Activated B cell treated with CpG ODN at 0.5 μM for 24 hours (primary cell): ENCODE results near the gene CXCL17. TPM values are rescaled to one million over a fixed set of nuclear protein-coding genes. Genes with fewer than 3 reads are reported as not detected.

ENCODE experiments used
- ATAC-seq: fragments of 200-7000 bp; cut with Tn5 transposase; one replicate; pipeline ENCODE4 v1.10.0; 2021; ENCODE audit warnings: low read depth, mild to moderate bottlenecking, moderate library complexity
- CTCF ChIA-PET: fragments of 350-600 bp; sonication (Branson Sonifier 250); formaldehyde crosslinking; loops from one replicate; lab custom pipeline; 2021; ENCODE audit warnings: antibody characterized with exemption; lab: Charles Lee
- POLR2A ChIA-PET: fragments of 350-600 bp; sonication (Branson Sonifier 250); formaldehyde crosslinking; loops from one replicate; lab custom pipeline; 2021; ENCODE audit warnings: antibody characterized with exemption; lab: Charles Lee
- DNase-seq: peaks from one replicate; pipeline ENCODE4 v3.0.0; 2022
- H3K27ac Mint-ChIP-seq: one replicate; pipeline ENCODE4 v1.8.0; 2020; ENCODE audit warnings: mixed read lengths
- H3K27me3 Mint-ChIP-seq: one replicate; pipeline ENCODE4 v1.8.0; 2021; ENCODE audit warnings: mixed read lengths
- H3K36me3 Mint-ChIP-seq: one replicate; pipeline ENCODE4 v1.8.0; 2021; ENCODE audit warnings: low read depth, mixed read lengths
- H3K4me1 Mint-ChIP-seq: one replicate; pipeline ENCODE4 v1.8.0; 2021; ENCODE audit warnings: mixed read lengths
- H3K4me3 Mint-ChIP-seq: one replicate; pipeline ENCODE4 v1.8.0; 2020; ENCODE audit warnings: mild to moderate bottlenecking, mixed read lengths
- H3K9me3 Mint-ChIP-seq: one replicate; pipeline ENCODE4 v1.8.0; 2020; ENCODE audit warnings: mixed read lengths
- intact Hi-C: fragments of 100-400 bp; cut with micrococcal nuclease; formaldehyde crosslinking; loops from one replicate; pipeline ENCODE4 v1.15.1; 2024
- total RNA-seq: library from RNA; stranded (reverse); gene quantifications from 2 replicates; pipeline ENCODE4 v1.2.3, GENCODE V29; 2022
- TF ChIP-seq, protein P1 (sequence below): fragments of 200-600 bp; IDR thresholded peaks from one replicate; pipeline ENCODE4 v1.8.0; 2022; ENCODE audit warnings: antibody characterized with exemption, mild to moderate bottlenecking

Gene CXCL17
- total RNA-seq, 1 donor from 2014 or later, result not detected

DNA sequence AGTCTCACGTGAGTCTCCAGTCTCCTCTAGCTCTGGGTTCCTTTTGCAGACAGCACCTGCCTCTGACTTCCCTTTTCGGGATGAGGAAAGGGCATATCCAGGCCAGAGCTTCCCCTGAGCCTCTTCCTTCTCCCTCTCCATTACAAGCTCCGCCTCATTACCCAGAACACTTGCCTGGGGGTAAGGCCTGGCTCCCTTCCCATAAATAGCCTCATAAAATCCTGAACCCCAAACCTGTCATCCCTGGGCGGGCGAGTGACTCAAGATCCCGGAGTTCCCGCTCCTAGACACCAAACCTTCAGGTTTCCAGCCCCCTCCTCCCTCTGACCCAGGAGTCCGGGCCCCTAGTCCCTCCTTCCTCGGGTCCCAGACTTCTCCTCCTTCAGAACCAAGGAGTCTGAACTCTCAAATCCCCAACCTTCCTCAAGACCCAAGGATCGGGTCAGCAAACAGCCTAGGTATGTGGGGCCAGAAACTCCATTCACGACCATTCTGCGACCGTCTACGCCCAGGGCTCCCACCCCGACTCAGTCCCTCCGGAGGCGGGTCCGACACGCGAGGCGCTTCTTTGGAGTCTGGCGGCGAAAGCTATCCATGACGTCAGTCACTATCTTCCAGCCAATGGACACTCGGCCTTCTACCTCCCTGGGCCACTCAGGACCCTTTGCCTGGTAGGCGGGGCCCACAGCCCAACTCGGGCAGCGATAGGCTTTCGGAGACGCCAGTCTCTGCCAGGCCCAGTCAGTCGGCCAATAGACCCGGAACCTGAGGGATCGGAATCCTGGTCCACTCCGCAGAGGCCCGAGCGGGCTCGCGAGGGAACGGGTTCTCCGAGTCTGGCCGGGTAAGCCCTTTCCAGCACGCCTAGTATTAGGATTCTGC lies 46.1 kb downstream of the CXCL17 start:
- no peaks in the 10 kb centered on the region for H3K9me3 Mint-ChIP-seq
- no peaks in the 10 kb centered on the region for H3K36me3 Mint-ChIP-seq
- TF ChIP-seq, protein P1, sequence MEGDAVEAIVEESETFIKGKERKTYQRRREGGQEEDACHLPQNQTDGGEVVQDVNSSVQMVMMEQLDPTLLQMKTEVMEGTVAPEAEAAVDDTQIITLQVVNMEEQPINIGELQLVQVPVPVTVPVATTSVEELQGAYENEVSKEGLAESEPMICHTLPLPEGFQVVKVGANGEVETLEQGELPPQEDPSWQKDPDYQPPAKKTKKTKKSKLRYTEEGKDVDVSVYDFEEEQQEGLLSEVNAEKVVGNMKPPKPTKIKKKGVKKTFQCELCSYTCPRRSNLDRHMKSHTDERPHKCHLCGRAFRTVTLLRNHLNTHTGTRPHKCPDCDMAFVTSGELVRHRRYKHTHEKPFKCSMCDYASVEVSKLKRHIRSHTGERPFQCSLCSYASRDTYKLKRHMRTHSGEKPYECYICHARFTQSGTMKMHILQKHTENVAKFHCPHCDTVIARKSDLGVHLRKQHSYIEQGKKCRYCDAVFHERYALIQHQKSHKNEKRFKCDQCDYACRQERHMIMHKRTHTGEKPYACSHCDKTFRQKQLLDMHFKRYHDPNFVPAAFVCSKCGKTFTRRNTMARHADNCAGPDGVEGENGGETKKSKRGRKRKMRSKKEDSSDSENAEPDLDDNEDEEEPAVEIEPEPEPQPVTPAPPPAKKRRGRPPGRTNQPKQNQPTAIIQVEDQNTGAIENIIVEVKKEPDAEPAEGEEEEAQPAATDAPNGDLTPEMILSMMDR, result no peak
- peak; percentile 96 for DNase-seq
- H3K4me3 Mint-ChIP-seq, result peak overlapping the region; percentile 95
- H3K27ac Mint-ChIP-seq, result peak overlapping the region; percentile 89
- CTCF ChIA-PET, result interaction anchor here (0.6 to 1.6 kb wide), 3 partner anchors 10 to 80 kb away, joined by 3 to 7 read pairs (median 4); no protein-coding TSS in a partner anchor
- H3K27me3 Mint-ChIP-seq, result peaks cover 5% of the 10 kb centered on the region
- H3K4me1 Mint-ChIP-seq, result peaks cover 45% of the 10 kb centered on the region
- POLR2A ChIA-PET, result interaction anchor here (0.5 to 2.4 kb wide), 20 partner anchors 8 to 1675 kb away, joined by 3 to 26 read pairs (median 4); partner anchors contain the start of genes POU2F2, RAB4B, RPS19 and ZNF574
- peak; percentile 96 for ATAC-seq
- intact Hi-C loops, result loop anchor here (1.0 to 2.0 kb wide), 6 partner anchors 9 to 322 kb away; partner anchors contain the start of genes GSK3A and MEGF8

DNA sequence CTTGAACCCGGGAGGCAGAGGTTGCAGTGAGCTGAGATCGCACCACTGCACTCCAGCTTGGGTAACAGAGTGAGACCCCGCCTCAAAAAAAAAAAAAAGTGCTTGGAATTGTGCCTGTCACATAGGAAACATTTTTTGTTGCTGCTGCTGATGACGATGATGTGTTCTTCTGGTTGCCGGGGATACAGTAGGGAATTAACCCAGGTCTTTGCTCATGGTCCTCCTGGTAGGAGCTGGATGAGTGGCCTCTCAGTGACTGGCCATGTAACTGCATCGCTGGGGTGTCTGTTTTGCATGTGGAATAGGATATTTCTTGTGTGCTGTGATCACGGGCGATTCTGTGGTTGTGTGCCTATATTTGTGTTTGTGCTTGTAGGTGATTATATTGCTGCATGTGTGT lies 48.0 kb downstream of the CXCL17 start:
- ATAC-seq, result no peak
- TF ChIP-seq, protein P1, result no peak
- Mint-ChIP-seq H3K4me3 (no peak overlapping the region), H3K27me3 (peaks cover 14% of the 10 kb centered on the region), H3K4me1 (peaks cover 30% of the 10 kb centered on the region), H3K27ac (no peak overlapping the region), H3K36me3 (no peaks in the 10 kb centered on the region), H3K9me3 (no peaks in the 10 kb centered on the region)
- CTCF ChIA-PET, result no interaction called here
- no peak for DNase-seq
- intact Hi-C loops, result no loop called here
- POLR2A ChIA-PET, result interaction anchor here (0.6 kb wide), 1 partner anchor 30 kb away, joined by 5 read pairs; no protein-coding TSS in a partner anchor

DNA sequence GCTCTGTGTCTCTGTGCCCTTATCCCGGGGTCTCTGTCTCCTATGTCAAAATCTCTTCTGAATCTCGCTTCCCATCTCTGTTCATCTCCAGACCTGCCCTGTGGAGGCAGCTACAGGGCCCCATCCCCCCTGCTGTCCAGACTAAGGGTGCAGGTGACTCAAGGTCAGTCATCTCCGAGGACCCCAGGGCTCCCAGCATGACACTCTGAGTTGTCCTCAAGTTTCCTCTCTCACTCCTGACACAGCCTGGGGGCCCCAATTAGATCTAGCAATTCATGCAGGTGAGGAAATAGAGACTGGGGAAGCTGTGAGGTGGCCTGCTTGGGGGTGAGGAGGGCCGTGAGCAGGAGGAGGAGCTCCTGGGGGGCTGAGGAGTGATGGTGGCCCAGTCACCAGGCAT lies 50.6 kb downstream of the CXCL17 start:
- no peaks in the 10 kb centered on the region for H3K9me3 Mint-ChIP-seq
- DNase-seq (no peak), ATAC-seq (no peak)
- H3K4me3 Mint-ChIP-seq, result no peak overlapping the region
- H3K36me3 Mint-ChIP-seq, result no peaks in the 10 kb centered on the region
- TF ChIP-seq, protein P1, result no peak
- H3K4me1 Mint-ChIP-seq, result peaks cover 14% of the 10 kb centered on the region
- peaks cover 23% of the 10 kb centered on the region for H3K27me3 Mint-ChIP-seq
- intact Hi-C loops, result no loop called here
- ChIA-PET CTCF (no interaction called here), POLR2A (no interaction called here)
- H3K27ac Mint-ChIP-seq, result no peak overlapping the region

DNA sequence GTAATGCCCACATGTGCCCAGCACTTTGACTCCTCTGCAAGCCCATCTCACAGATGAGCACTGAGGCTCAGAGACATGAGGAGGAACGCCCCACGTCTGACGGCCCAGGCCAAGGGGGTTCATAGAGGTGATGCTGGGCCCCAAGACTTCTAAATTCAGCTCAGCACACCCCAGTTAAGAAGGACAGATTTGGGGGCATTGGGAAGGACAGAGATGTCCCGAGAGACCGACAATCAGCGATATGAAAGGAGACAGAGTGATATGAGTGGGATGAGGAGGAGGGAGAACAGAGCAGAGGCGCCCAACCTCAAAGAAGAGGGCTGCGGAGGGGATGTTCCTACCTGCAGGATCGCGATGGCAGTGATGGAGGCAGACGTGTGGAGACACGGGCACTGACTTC lies 52.8 kb downstream of the CXCL17 start, which contains the start of gene CNFN:
CNFN (minus strand) TSS at position 399 of the 400 bp plus-strand sequence. CDS start 1,260 bp downstream, outside the sequence.
- no peak within 1 kb of the TSS for H3K4me3 Mint-ChIP-seq
- no peak for ATAC-seq
- CTCF ChIA-PET, result no interaction called here

More for the DNA sequence above, 52.8 kb downstream of the CXCL17 start, which contains the start of gene CNFN:
- intact Hi-C loops, result loop anchor here (5.0 kb wide), 1 partner anchor 32 kb away; no protein-coding TSS in a partner anchor
- Mint-ChIP-seq H3K27me3 (peaks cover 25% of the 10 kb centered on the region), H3K36me3 (no peaks in the 10 kb centered on the region), H3K9me3 (no peaks in the 10 kb centered on the region), H3K4me1 (peaks cover 7% of the 10 kb centered on the region), H3K27ac (no peak within 1 kb of the TSS)
- TF ChIP-seq, protein P1, result no peak
- DNase-seq, result no peak
- POLR2A ChIA-PET, result no interaction called here
